CD4-positive, CD25-positive, alpha-beta regulatory T cell (primary cell): ENCODE results near the gene FBXO5. TPM values are rescaled to one million over a fixed set of nuclear protein-coding genes. Genes with fewer than 3 reads are reported as not detected.
A peak's percentile ranks its signal among the peaks of the same experiment; 100 is the strongest.
"Not testable (repeated sequence)": the region's sequence is repeated elsewhere in the genome, so short reads cannot be mapped to it uniquely, and the experiment has no call there.

ENCODE experiments used
- ATAC-seq, 2 donors: fragments of 150-1000 bp; cut with Tn5 transposase; one replicate each; pipeline ENCODE4 v1.10.0; 2021; ENCODE audit warnings: low read depth in 2 of 2, moderate number of reproducible peaks in 2 of 2, moderate library complexity in 1 of 2
- DNase-seq, 3 donors: peaks; one replicate each; pipeline versions ENCODE4 v3.0.0 to v3.0.0-alpha.2; 2012 to 2022; ENCODE audit warnings: mixed read lengths in 1 of 3
- H3K27ac ChIP-seq: one replicate; pipeline ENCODE4 v1.7.0; 2013; ENCODE audit warnings: mild to moderate bottlenecking, low read length; ENCODE audit not compliant: insufficient read depth, poor library complexity, severe bottlenecking
- H3K27me3 ChIP-seq: one replicate; pipeline ENCODE4 v1.7.0; 2013; ENCODE audit warnings: low read length; ENCODE audit not compliant: control insufficient read depth, insufficient read depth
- H3K36me3 ChIP-seq: one replicate; pipeline ENCODE4 v1.7.0; 2013; ENCODE audit warnings: mild to moderate bottlenecking, low read length, moderate library complexity; ENCODE audit not compliant: control insufficient read depth, insufficient read depth
- H3K4me1 ChIP-seq: 2 replicates; pipeline ENCODE4 v1.7.0; 2013; ENCODE audit warnings: mild to moderate bottlenecking, low read length; ENCODE audit not compliant: insufficient read depth, control insufficient read depth, poor library complexity, severe bottlenecking
- H3K4me3 ChIP-seq: one replicate; pipeline ENCODE4 v1.7.0; 2013; ENCODE audit warnings: low read depth, mild to moderate bottlenecking, low read length, moderate library complexity
- H3K9me3 ChIP-seq, 2 experiments: 1 replicate in 1 of 2; 2 replicates in 1 of 2; pipeline ENCODE4 v1.7.0; 2013; ENCODE audit warnings: low read length in 2 of 2, mild to moderate bottlenecking in 1 of 2, moderate library complexity in 1 of 2; ENCODE audit not compliant: control insufficient read depth in 2 of 2
- H3K27ac Mint-ChIP-seq, 3 donors: one replicate each; pipeline ENCODE4 v1.8.0; 2020 to 2022; ENCODE audit warnings: mild to moderate bottlenecking in 3 of 3, mixed read lengths in 3 of 3, moderate library complexity in 2 of 3
- H3K27me3 Mint-ChIP-seq: one replicate; pipeline ENCODE4 v1.8.0; 2022; ENCODE audit warnings: mild to moderate bottlenecking, mixed read lengths
- H3K36me3 Mint-ChIP-seq: one replicate; pipeline ENCODE4 v1.8.0; 2020; ENCODE audit warnings: mixed read lengths
- H3K4me1 Mint-ChIP-seq, 4 donors: one replicate each; pipeline ENCODE4 v1.8.0; 2020 to 2022; ENCODE audit warnings: mixed read lengths in 4 of 4, mild to moderate bottlenecking in 1 of 4
- H3K4me3 Mint-ChIP-seq, 4 donors: one replicate each; pipeline ENCODE4 v1.8.0; 2020 to 2022; ENCODE audit warnings: mild to moderate bottlenecking in 4 of 4, mixed read lengths in 4 of 4, moderate library complexity in 3 of 4
- H3K9me3 Mint-ChIP-seq, 7 donors: one replicate each; pipeline ENCODE4 v1.8.0; 2020 to 2022; ENCODE audit warnings: mixed read lengths in 7 of 7, mild to moderate bottlenecking in 3 of 7, moderate library complexity in 2 of 7
- polyA plus RNA-seq, 4 donors: library from polyadenylated mRNA; unstranded; fragments of 300-500 nt; fragmentation: Illumina TruSeq; gene quantifications; one replicate each; pipeline ENCODE4 v1.2.3, GENCODE V29; 2021
- total RNA-seq: library from RNA; stranded (reverse); gene quantifications from one replicate; pipeline ENCODE4 v1.2.3, GENCODE V29; 2022

FBXO5 gene
- total and polyA plus RNA-seq, 5 donors from 2014 or later: 5.6 to 9.2 (median 7.9) TPM

GRCh38 chr6:152966168-152966894 is 16.5 kb downstream of the FBXO5 start:
- not testable (repeated sequence) for ATAC-seq, H3K4me3 Mint-ChIP-seq
- peaks cover 0 to 43% (median 10%) of the 10 kb centered on the region in 7 donors for H3K9me3 Mint-ChIP-seq

GRCh38 chr6:152959333-152959732 is 23.5 kb downstream of the FBXO5 start:
- no peaks in the 10 kb centered on the region for H3K4me1 ChIP-seq
- H3K27ac ChIP-seq: no peak overlapping the region
- peaks cover 10% of the 10 kb centered on the region for H3K27me3 ChIP-seq
- ATAC-seq (no peak), DNase-seq (no peak)
- H3K9me3 ChIP-seq: no peaks in the 10 kb centered on the region
- Mint-ChIP-seq H3K9me3 (peaks cover 0 to 10% (median 0%) of the 10 kb centered on the region in 7 donors), H3K4me3 (no peak overlapping the region), H3K4me1 (no peaks in the 10 kb centered on the region), H3K27ac (no peak overlapping the region), H3K27me3 (peaks cover 34% of the 10 kb centered on the region), H3K36me3 (no peaks in the 10 kb centered on the region)
- no peaks in the 10 kb centered on the region for H3K36me3 ChIP-seq
- H3K4me3 ChIP-seq: no peak overlapping the region

More at GRCh38 chr6:152966168-152966894, 16.5 kb downstream of the FBXO5 start:
- H3K27me3 Mint-ChIP-seq: peaks cover 11% of the 10 kb centered on the region
- H3K36me3 ChIP-seq: peaks cover 20% of the 10 kb centered on the region
- DNase-seq, H3K27ac Mint-ChIP-seq, H3K4me3 ChIP-seq, H3K9me3 ChIP-seq, H3K27ac ChIP-seq, H3K27me3 ChIP-seq, H3K4me1 ChIP-seq, H3K4me1 Mint-ChIP-seq: not testable (repeated sequence)
- peaks cover 24% of the 10 kb centered on the region for H3K36me3 Mint-ChIP-seq

- Mint-ChIP-seq H3K4me3 (no peak overlapping the region), H3K27me3 (peaks cover 41% of the 10 kb centered on the region), H3K36me3 (no peaks in the 10 kb centered on the region), H3K9me3 (peaks cover 0 to 6% (median 0%) of the 10 kb centered on the region in 7 donors), H3K4me1 (no peaks in the 10 kb centered on the region), H3K27ac (no peak overlapping the region)
- no peaks in the 10 kb centered on the region for H3K36me3 ChIP-seq
- ATAC-seq (no peak), DNase-seq (no peak)
- no peaks in the 10 kb centered on the region for H3K9me3 ChIP-seq
- H3K4me1 ChIP-seq: no peaks in the 10 kb centered on the region
- H3K27me3 ChIP-seq: peaks cover 7% of the 10 kb centered on the region
- no peak overlapping the region for H3K4me3 ChIP-seq
- H3K27ac ChIP-seq: no peak overlapping the region
Measured at GRCh38 chr6:152957796-152958195, 25.0 kb downstream of the FBXO5 start.

GRCh38 chr6:152954443-152954842 is 28.4 kb downstream of the FBXO5 start:
- no peak for ATAC-seq
- H3K36me3 ChIP-seq: no peaks in the 10 kb centered on the region

GRCh38 chr6:152952866-152953509 is 29.9 kb downstream of the FBXO5 start:
- no peaks in the 10 kb centered on the region for H3K36me3 ChIP-seq
- H3K27ac Mint-ChIP-seq: no peak overlapping the region
- no peak overlapping the region for H3K4me3 ChIP-seq
- H3K9me3 ChIP-seq: no peaks in the 10 kb centered on the region
- no peak overlapping the region for H3K27ac ChIP-seq
- no peak overlapping the region for H3K4me3 Mint-ChIP-seq
- H3K4me1 Mint-ChIP-seq: peaks cover 0 to 6% (median 4%) of the 10 kb centered on the region in 4 donors
- DNase-seq (peak in 2 of 3 donors; percentile 9 to 43), ATAC-seq (no peak)
- peaks cover 6% of the 10 kb centered on the region for H3K4me1 ChIP-seq
- peaks cover 39% of the 10 kb centered on the region for H3K27me3 Mint-ChIP-seq
- H3K27me3 ChIP-seq: peaks cover 11% of the 10 kb centered on the region
- H3K9me3 Mint-ChIP-seq: peaks cover 0 to 5% (median 0%) of the 10 kb centered on the region in 7 donors
- H3K36me3 Mint-ChIP-seq: no peaks in the 10 kb centered on the region

More at GRCh38 chr6:152954443-152954842, 28.4 kb downstream of the FBXO5 start:
- no peak overlapping the region for H3K27ac Mint-ChIP-seq
- no peaks in the 10 kb centered on the region for H3K9me3 ChIP-seq
- H3K4me3 ChIP-seq: no peak overlapping the region
- H3K4me1 ChIP-seq: no peaks in the 10 kb centered on the region
- no peaks in the 10 kb centered on the region for H3K4me1 Mint-ChIP-seq
- H3K9me3 Mint-ChIP-seq: peaks cover 0 to 5% (median 0%) of the 10 kb centered on the region in 7 donors
- no peak overlapping the region for H3K27ac ChIP-seq
- DNase-seq: no peak
- peaks cover 10% of the 10 kb centered on the region for H3K27me3 ChIP-seq
- peaks cover 41% of the 10 kb centered on the region for H3K27me3 Mint-ChIP-seq
- no peak overlapping the region for H3K4me3 Mint-ChIP-seq
- no peaks in the 10 kb centered on the region for H3K36me3 Mint-ChIP-seq

- Histone ChIP-seq H3K4me1 (peaks cover 7% of the 10 kb centered on the region), H3K27ac (no peak overlapping the region), H3K36me3 (no peaks in the 10 kb centered on the region), H3K9me3 (no peaks in the 10 kb centered on the region), H3K4me3 (no peak overlapping the region), H3K27me3 (peaks cover 11% of the 10 kb centered on the region)
- no peak overlapping the region for H3K27ac Mint-ChIP-seq
- H3K4me1 Mint-ChIP-seq: peaks cover 0 to 10% (median 6%) of the 10 kb centered on the region in 4 donors
- no peak for DNase-seq
- no peak for ATAC-seq
- no peak overlapping the region for H3K4me3 Mint-ChIP-seq
- H3K27me3 Mint-ChIP-seq: peaks cover 37% of the 10 kb centered on the region
- peaks cover 0 to 5% (median 0%) of the 10 kb centered on the region in 7 donors for H3K9me3 Mint-ChIP-seq
- H3K36me3 Mint-ChIP-seq: no peaks in the 10 kb centered on the region
Measured at GRCh38 chr6:152952045-152952444, 30.8 kb downstream of the FBXO5 start.

GRCh38 chr6:152950240-152950639 is 32.6 kb downstream of the FBXO5 start:
- Mint-ChIP-seq H3K4me1 (peaks cover 0 to 10% (median 6%) of the 10 kb centered on the region in 4 donors), H3K27me3 (peaks cover 24% of the 10 kb centered on the region), H3K27ac (no peak overlapping the region), H3K4me3 (no peak overlapping the region), H3K9me3 (no peaks in the 10 kb centered on the region), H3K36me3 (no peaks in the 10 kb centered on the region)
- ATAC-seq (no peak), DNase-seq (no peak)
- H3K9me3 ChIP-seq: no peaks in the 10 kb centered on the region
- H3K27ac ChIP-seq: no peak overlapping the region
- H3K4me1 ChIP-seq: peaks cover 7% of the 10 kb centered on the region
- peaks cover 11% of the 10 kb centered on the region for H3K27me3 ChIP-seq
- H3K4me3 ChIP-seq: no peak overlapping the region
- H3K36me3 ChIP-seq: no peaks in the 10 kb centered on the region
